ENCODE measurements around the gene ACSL6.

ACSL6 gene

GRCh38 chr5:132013006-132013689, 1.7 kb upstream of the ACSL6 start:
- DNase-seq: no peak

GRCh38 chr5:132012371-132013005, 1.0 kb upstream of the ACSL6 start:
- DNase-seq: no peak

- DNase-seq: no peak
Measured at GRCh38 chr5:132010989-132011621, 353 bp downstream of the ACSL6 start.

GRCh38 chr5:132010645-132010988, 841 bp downstream of the ACSL6 start:
- DNase-seq: no peak

GRCh38 chr5:132009706-132010405, 1.6 kb downstream of the ACSL6 start:
- DNase-seq: no peak

GRCh38 chr5:132008961-132009680, 2.3 kb downstream of the ACSL6 start:
- no peak for DNase-seq

- no peak for DNase-seq
Measured at GRCh38 chr5:132008163-132008473, 3.3 kb downstream of the ACSL6 start.

- no peak for DNase-seq
Measured at GRCh38 chr5:132007399-132008162, 3.9 kb downstream of the ACSL6 start.

GRCh38 chr5:132006331-132007120, 4.9 kb downstream of the ACSL6 start:
- no peak for DNase-seq

- DNase-seq: no peak
Measured at GRCh38 chr5:132005591-132005990, 5.9 kb downstream of the ACSL6 start.

GRCh38 chr5:132003982-132004381, 7.5 kb downstream of the ACSL6 start:
- no peak for DNase-seq

GRCh38 chr5:132003170-132003744, 8.2 kb downstream of the ACSL6 start:
- DNase-seq: no peak

GRCh38 chr5:132002757-132003156, 8.7 kb downstream of the ACSL6 start:
- DNase-seq: no peak

GRCh38 chr5:132001647-132002561, 9.6 kb downstream of the ACSL6 start:
- DNase-seq: no peak

GRCh38 chr5:132000677-132001453, 10.6 kb downstream of the ACSL6 start:
- DNase-seq: no peak

GRCh38 chr5:132000241-132000490, 11.3 kb downstream of the ACSL6 start:
- no peak for DNase-seq

GRCh38 chr5:131999441-132000240, 11.8 kb downstream of the ACSL6 start:
- DNase-seq: no peak

GRCh38 chr5:131999041-131999440, 12.4 kb downstream of the ACSL6 start:
- no peak for DNase-seq

Data from cortex of kidney (tissue), 1 donor.